Right atrium auricular region (tissue), 2 donors: ENCODE results near the gene ATP10A. TPM values are rescaled to one million over a fixed set of nuclear protein-coding genes. Genes with fewer than 3 reads are reported as not detected.

Experiments
- DNase-seq: peaks from one replicate; pipeline ENCODE4 v3.0.0-alpha.2; 2019; ENCODE audit warnings: low spot score
- H3K27ac ChIP-seq, 2 donors: fragments of 200-600 bp; sonication (generic); 1 replicate in 1 of 2; 2 replicates in 1 of 2; pipeline ENCODE4 v1.5.1; 2016 to 2019
- H3K27me3 ChIP-seq, 2 donors: fragments of 200-600 bp; sonication (generic); one replicate each; pipeline versions ENCODE4 v1.5.1 to v1.6.0; 2017 to 2019
- H3K36me3 ChIP-seq: fragments of 200-600 bp; sonication (generic); one replicate; pipeline ENCODE4 v1.5.1; 2016
- H3K4me1 ChIP-seq, 2 donors: fragments of 200-600 bp; sonication (generic); one replicate each; pipeline versions ENCODE4 v1.5.1 to v1.6.0; 2017 to 2019
- H3K4me3 ChIP-seq, 2 donors: fragments of 200-600 bp; sonication (generic); 1 replicate in 1 of 2; 2 replicates in 1 of 2; pipeline ENCODE4 v1.5.1; 2017 to 2019; ENCODE audit warnings: mild to moderate bottlenecking in 1 of 2, moderate library complexity in 1 of 2
- H3K9me3 ChIP-seq, 2 donors: fragments of 200-600 bp; sonication (generic); one replicate each; pipeline ENCODE4 v1.5.1; 2019
- total RNA-seq, 2 donors: library from RNA; depleted of rRNA; stranded (reverse); fragments of >200 nt; gene quantifications; one replicate each; pipeline ENCODE4 v1.1.0, GENCODE V29; 2016
- TF ChIP-seq, protein P1 (sequence below), 2 donors: fragments of 200-600 bp; sonication (generic); IDR thresholded peaks; one replicate each; pipeline ENCODE4 v1.5.1; 2019; ENCODE audit warnings: antibody characterized with exemption in 2 of 2

Gene ATP10A
- total RNA-seq, 2 donors from 2014 or later, result 3.2 to 6.0 TPM

DNA sequence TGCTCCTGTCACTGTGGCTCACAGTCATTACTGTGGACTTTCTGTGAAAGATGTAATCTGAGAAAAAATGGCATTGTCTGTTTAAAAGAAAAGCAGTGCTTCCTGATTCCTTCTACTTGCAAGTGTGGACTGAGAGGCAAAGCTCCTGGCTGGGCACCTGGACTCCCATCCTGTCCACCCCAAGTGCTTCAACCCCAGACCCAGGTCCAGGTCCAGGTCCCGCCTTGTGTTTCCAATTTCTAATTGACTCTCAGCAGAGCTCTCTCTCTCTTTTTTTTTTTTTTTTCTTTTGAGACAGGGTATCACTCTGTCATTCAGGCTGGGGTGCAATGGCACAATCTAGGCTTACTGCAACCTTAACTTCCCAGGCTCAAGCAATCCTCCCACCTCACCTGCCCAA lies 94.9 kb downstream of the ATP10A start:
- TF ChIP-seq, protein P1, sequence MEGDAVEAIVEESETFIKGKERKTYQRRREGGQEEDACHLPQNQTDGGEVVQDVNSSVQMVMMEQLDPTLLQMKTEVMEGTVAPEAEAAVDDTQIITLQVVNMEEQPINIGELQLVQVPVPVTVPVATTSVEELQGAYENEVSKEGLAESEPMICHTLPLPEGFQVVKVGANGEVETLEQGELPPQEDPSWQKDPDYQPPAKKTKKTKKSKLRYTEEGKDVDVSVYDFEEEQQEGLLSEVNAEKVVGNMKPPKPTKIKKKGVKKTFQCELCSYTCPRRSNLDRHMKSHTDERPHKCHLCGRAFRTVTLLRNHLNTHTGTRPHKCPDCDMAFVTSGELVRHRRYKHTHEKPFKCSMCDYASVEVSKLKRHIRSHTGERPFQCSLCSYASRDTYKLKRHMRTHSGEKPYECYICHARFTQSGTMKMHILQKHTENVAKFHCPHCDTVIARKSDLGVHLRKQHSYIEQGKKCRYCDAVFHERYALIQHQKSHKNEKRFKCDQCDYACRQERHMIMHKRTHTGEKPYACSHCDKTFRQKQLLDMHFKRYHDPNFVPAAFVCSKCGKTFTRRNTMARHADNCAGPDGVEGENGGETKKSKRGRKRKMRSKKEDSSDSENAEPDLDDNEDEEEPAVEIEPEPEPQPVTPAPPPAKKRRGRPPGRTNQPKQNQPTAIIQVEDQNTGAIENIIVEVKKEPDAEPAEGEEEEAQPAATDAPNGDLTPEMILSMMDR (IDR thresholded peaks at IDR 0.05), result no peak
- no peak for DNase-seq

DNA sequence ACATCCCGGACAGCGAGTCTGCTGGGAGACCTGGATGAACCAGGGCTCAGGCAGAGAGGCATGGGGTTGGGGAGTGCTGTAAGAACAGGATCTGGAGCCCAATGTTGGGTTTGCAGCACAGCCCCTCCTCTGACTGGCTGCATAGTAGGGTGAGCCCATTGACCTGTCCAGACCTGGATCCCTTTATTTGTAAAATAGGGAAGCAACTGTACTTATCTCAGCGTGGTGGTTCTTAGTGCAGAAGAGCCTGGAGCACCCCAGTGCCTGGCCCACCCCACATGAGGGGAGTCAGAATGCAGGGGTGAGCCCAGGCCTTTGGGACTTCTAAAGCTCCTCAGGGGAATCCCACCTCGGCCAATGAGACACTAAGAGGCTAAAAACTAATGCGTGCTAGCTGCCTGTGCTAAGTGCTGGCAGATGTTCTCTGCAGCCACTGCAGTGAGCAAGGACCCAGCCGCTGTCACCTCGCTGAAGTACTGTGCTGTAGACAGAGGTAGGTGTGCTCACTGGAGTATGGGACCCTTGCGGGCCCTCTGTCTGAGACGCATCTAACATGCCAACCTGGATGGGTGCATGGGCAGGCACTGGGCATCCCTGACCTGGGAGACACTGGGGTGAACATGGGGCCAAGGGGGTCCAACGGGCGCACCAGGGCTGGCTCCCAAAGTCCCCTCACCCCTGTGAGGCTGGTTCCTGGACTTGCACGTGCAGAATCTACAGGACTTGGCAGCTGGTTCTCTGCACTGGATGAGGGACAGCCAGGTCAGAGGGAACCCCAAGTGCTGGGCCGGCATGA lies 95.6 kb downstream of the ATP10A start:
- no peaks in the 10 kb centered on the region for H3K27me3 ChIP-seq
- no peak for DNase-seq
- no peak overlapping the region for H3K4me3 ChIP-seq
- TF ChIP-seq, protein P1 (IDR thresholded peaks at IDR 0.05), result no peak
- H3K36me3 ChIP-seq, result no peaks in the 10 kb centered on the region
- H3K27ac ChIP-seq, result no peak overlapping the region
- H3K9me3 ChIP-seq, result no peaks in the 10 kb centered on the region
- no peaks in the 10 kb centered on the region for H3K4me1 ChIP-seq

More for the DNA sequence above, 94.9 kb downstream of the ATP10A start:
- Histone ChIP-seq H3K4me1 (no peaks in the 10 kb centered on the region), H3K27ac (no peak overlapping the region), H3K36me3 (no peaks in the 10 kb centered on the region), H3K9me3 (no peaks in the 10 kb centered on the region), H3K4me3 (no peak overlapping the region), H3K27me3 (no peaks in the 10 kb centered on the region)

- peak; percentile 34 for DNase-seq
- H3K4me1 ChIP-seq, result no peaks in the 10 kb centered on the region
- H3K9me3 ChIP-seq, result no peaks in the 10 kb centered on the region
- TF ChIP-seq, protein P1 (IDR thresholded peaks at IDR 0.05), result no peak
- no peaks in the 10 kb centered on the region for H3K36me3 ChIP-seq
- no peaks in the 10 kb centered on the region for H3K27me3 ChIP-seq
- no peak overlapping the region for H3K4me3 ChIP-seq
- H3K27ac ChIP-seq, result no peak overlapping the region
Measured at GRCh38 chr15:25766417-25766816, 96.7 kb downstream of the ATP10A start.

GRCh38 chr15:25764980-25765735 lies 98.0 kb downstream of the ATP10A start:
- TF ChIP-seq, protein P1 (IDR thresholded peaks at IDR 0.05), result no peak
- no peaks in the 10 kb centered on the region for H3K36me3 ChIP-seq
- H3K4me3 ChIP-seq, result no peak overlapping the region
- no peak overlapping the region for H3K27ac ChIP-seq
- DNase-seq, result no peak
- no peaks in the 10 kb centered on the region for H3K27me3 ChIP-seq
- H3K4me1 ChIP-seq, result no peaks in the 10 kb centered on the region
- H3K9me3 ChIP-seq, result no peaks in the 10 kb centered on the region

DNA sequence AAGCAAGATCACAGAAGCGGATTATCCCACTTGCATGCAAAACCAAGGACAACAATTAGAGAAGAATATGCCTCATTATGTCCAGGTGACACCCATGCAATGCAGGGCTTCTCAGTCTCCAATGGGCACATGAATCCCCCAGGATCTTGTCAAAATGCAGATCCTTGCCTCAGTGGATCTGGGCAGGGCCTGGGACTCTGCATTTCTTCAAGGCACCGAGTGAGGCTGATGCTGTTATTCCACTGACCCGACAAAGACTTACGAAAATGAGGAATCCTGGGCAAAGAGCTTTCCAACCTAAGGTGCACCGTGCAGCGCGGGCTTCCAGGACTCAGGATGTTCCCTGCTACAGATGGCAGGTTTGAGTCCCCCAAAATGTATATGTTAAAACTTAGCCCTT lies 99.2 kb downstream of the ATP10A start:
- Histone ChIP-seq H3K36me3 (no peaks in the 10 kb centered on the region), H3K4me1 (no peaks in the 10 kb centered on the region), H3K9me3 (no peaks in the 10 kb centered on the region), H3K4me3 (no peak overlapping the region), H3K27me3 (no peaks in the 10 kb centered on the region), H3K27ac (no peak overlapping the region)
- DNase-seq, result peak; percentile 28
- TF ChIP-seq, protein P1 (IDR thresholded peaks at IDR 0.05), result no peak
